Ectodermal cell (in vitro differentiated cells): ENCODE results near the gene SLC35G4.
"Not testable (repeated sequence)": the region's sequence is repeated elsewhere in the genome, so short reads cannot be mapped to it uniquely, and the experiment has no call there.

Source experiments
- H3K27ac ChIP-seq: 2 replicates; pipeline ENCODE4 v1.7.0; 2013; ENCODE audit warnings: mild to moderate bottlenecking, low read depth, low read length; ENCODE audit not compliant: insufficient read depth, poor library complexity, severe bottlenecking
- H3K27me3 ChIP-seq: 2 replicates; pipeline ENCODE4 v1.7.0; 2013; ENCODE audit warnings: mild to moderate bottlenecking, low read length; ENCODE audit not compliant: insufficient read depth, control insufficient read depth, poor library complexity, severe bottlenecking
- H3K36me3 ChIP-seq: one replicate; pipeline ENCODE4 v1.7.0; 2013; ENCODE audit warnings: low read length; ENCODE audit not compliant: control insufficient read depth, insufficient read depth
- H3K4me1 ChIP-seq: one replicate; pipeline ENCODE4 v1.7.0; 2013; ENCODE audit warnings: low read length; ENCODE audit not compliant: control insufficient read depth, insufficient read depth
- H3K4me3 ChIP-seq: 2 replicates; pipeline ENCODE4 v1.7.0; 2013; ENCODE audit warnings: low read depth, low read length, control low read depth; ENCODE audit not compliant: insufficient read depth
- H3K9me3 ChIP-seq: 2 replicates; pipeline ENCODE4 v1.7.0; 2013; ENCODE audit warnings: mild to moderate bottlenecking, low read length, moderate library complexity; ENCODE audit not compliant: control insufficient read depth
- WGBS, 2 experiments: methylation state at CpG; one replicate each; pipeline ENCODE4 v1.1.7; 2013; ENCODE audit warnings: missing lambda C conversion rate in 2 of 2; 5-methylcytosine and 5-hydroxymethylcytosine counted together

SLC35G4 gene

GRCh38 chr18:11607906-11608305 is 1.5 kb upstream of the SLC35G4 start:
- Histone ChIP-seq H3K27me3 (no peaks in the 10 kb centered on the region), H3K9me3 (no peaks in the 10 kb centered on the region), H3K27ac (no peak overlapping the region), H3K4me1 (no peaks in the 10 kb centered on the region), H3K36me3 (no peaks in the 10 kb centered on the region), H3K4me3 (no peak overlapping the region)
- 42 to 50% methylated on average over 2 of the region's 2 CpGs for WGBS, 2 experiments

- not testable (repeated sequence) for H3K4me1 ChIP-seq, H3K4me3 ChIP-seq, H3K36me3 ChIP-seq, H3K27ac ChIP-seq, H3K27me3 ChIP-seq, H3K9me3 ChIP-seq
- 92 to 97% methylated on average over 7 to 18 of the region's 19 CpGs for WGBS, 2 experiments
Observed at GRCh38 chr18:11608618-11609017, 778 bp upstream of the SLC35G4 start.

GRCh38 chr18:11613073-11613472 is 3.7 kb downstream of the SLC35G4 start:
- H3K27ac ChIP-seq, H3K9me3 ChIP-seq, H3K4me1 ChIP-seq, H3K36me3 ChIP-seq, H3K27me3 ChIP-seq, H3K4me3 ChIP-seq: not testable (repeated sequence)
- 89 to 92% methylated on average over 18 of the region's 18 CpGs for WGBS, 2 experiments

GRCh38 chr18:11613611-11614010 is 4.2 kb downstream of the SLC35G4 start:
- not testable (repeated sequence) for H3K4me3 ChIP-seq, H3K27ac ChIP-seq, H3K27me3 ChIP-seq, H3K4me1 ChIP-seq, H3K9me3 ChIP-seq, H3K36me3 ChIP-seq
- WGBS, 2 experiments = 95% methylated on average over 23 of the region's 23 CpGs

- WGBS, 2 experiments = 91% methylated on average over 21 of the region's 21 CpGs
- not testable (repeated sequence) for H3K9me3 ChIP-seq, H3K27me3 ChIP-seq, H3K4me1 ChIP-seq, H3K36me3 ChIP-seq, H3K4me3 ChIP-seq, H3K27ac ChIP-seq
Observed at GRCh38 chr18:11614042-11614441, 4.6 kb downstream of the SLC35G4 start.

- H3K4me3 ChIP-seq, H3K27me3 ChIP-seq, H3K27ac ChIP-seq, H3K9me3 ChIP-seq, H3K4me1 ChIP-seq, H3K36me3 ChIP-seq: not testable (repeated sequence)
- WGBS, 2 experiments = 96 to 100% methylated on average over 4 of the region's 6 CpGs
Observed at GRCh38 chr18:11614981-11615380, 5.6 kb downstream of the SLC35G4 start.

GRCh38 chr18:11647310-11647709 is 37.9 kb downstream of the SLC35G4 start:
- H3K27ac ChIP-seq, H3K9me3 ChIP-seq, H3K36me3 ChIP-seq, H3K4me3 ChIP-seq, H3K27me3 ChIP-seq, H3K4me1 ChIP-seq: not testable (repeated sequence)
- 93 to 94% methylated on average over 23 of the region's 23 CpGs for WGBS, 2 experiments

GRCh38 chr18:11647804-11648203 is 38.4 kb downstream of the SLC35G4 start:
- 95 to 96% methylated on average over 26 of the region's 26 CpGs for WGBS, 2 experiments
- not testable (repeated sequence) for H3K4me1 ChIP-seq, H3K27ac ChIP-seq, H3K9me3 ChIP-seq, H3K4me3 ChIP-seq, H3K27me3 ChIP-seq, H3K36me3 ChIP-seq

GRCh38 chr18:11649839-11650238 is 40.4 kb downstream of the SLC35G4 start:
- no peaks in the 10 kb centered on the region for H3K4me1 ChIP-seq
- H3K36me3 ChIP-seq = no peaks in the 10 kb centered on the region
- 92 to 93% methylated on average over 4 of the region's 4 CpGs for WGBS, 2 experiments
- H3K9me3 ChIP-seq = no peaks in the 10 kb centered on the region
- H3K27me3 ChIP-seq = peaks cover 6% of the 10 kb centered on the region
- no peak overlapping the region for H3K27ac ChIP-seq
- no peak overlapping the region for H3K4me3 ChIP-seq

- Histone ChIP-seq H3K36me3 (no peaks in the 10 kb centered on the region), H3K27me3 (peaks cover 10% of the 10 kb centered on the region), H3K27ac (no peak overlapping the region), H3K4me1 (no peaks in the 10 kb centered on the region), H3K9me3 (no peaks in the 10 kb centered on the region), H3K4me3 (no peak overlapping the region)
- WGBS, 2 experiments = 91 to 92% methylated on average over 3 of the region's 3 CpGs
Observed at GRCh38 chr18:11651899-11652298, 42.5 kb downstream of the SLC35G4 start.

GRCh38 chr18:11653521-11653920 is 44.1 kb downstream of the SLC35G4 start:
- WGBS, 2 experiments = 89 to 96% methylated on average over 10 of the region's 10 CpGs
- Histone ChIP-seq H3K9me3 (no peaks in the 10 kb centered on the region), H3K4me1 (no peaks in the 10 kb centered on the region), H3K27ac (no peak overlapping the region), H3K27me3 (peaks cover 10% of the 10 kb centered on the region), H3K4me3 (no peak overlapping the region), H3K36me3 (no peaks in the 10 kb centered on the region)
